ENCODE measurements around the gene PLEKHA1. TPM values are rescaled to one million over a fixed set of nuclear protein-coding genes. Genes with fewer than 3 reads are reported as not detected.
A peak's percentile ranks its signal among the peaks of the same experiment; 100 is the strongest.

The PLEKHA1 gene
- total and polyA plus RNA-seq, 2 of the 13 experiments (the other 11 are each of a cell fraction or from before 2014, with no cell fraction given) = 32.2 to 53.3 TPM

- TF ChIP-seq NFAT5 (CRISPR knock-in tag; IDR thresholded peaks at IDR 0.05) (no peak), CSRNP2 (CRISPR knock-in tag; conservative IDR thresholded peaks at IDR 0.05; ENCODE audit: low read depth) (no peak), ZSCAN25 (CRISPR knock-in tag; IDR thresholded peaks at IDR 0.05) (no peak), BRCA1 (CRISPR knock-in tag; IDR thresholded peaks at IDR 0.05) (no peak), ZSCAN12 (CRISPR knock-in tag; IDR thresholded peaks at IDR 0.05) (no peak), KAT7 (CRISPR knock-in tag; IDR thresholded peaks at IDR 0.05; ENCODE audit: borderline replicate concordance) (peak; percentile 59; the same call in 1 of the 2 replicates), ZNF713 (CRISPR knock-in tag; IDR thresholded peaks at IDR 0.05) (no peak), KDM5A (IDR thresholded peaks at IDR 0.05; ENCODE audit: borderline replicate concordance, low read length) (no peak), ZNF674 (CRISPR knock-in tag; IDR thresholded peaks at IDR 0.05; ENCODE audit: low read depth) (no peak), ZNF609 (CRISPR knock-in tag; IDR thresholded peaks at IDR 0.05; ENCODE audit: borderline replicate concordance) (no peak), ELF4 (CRISPR knock-in tag; IDR thresholded peaks at IDR 0.05; ENCODE audit: borderline replicate concordance) (no peak), HIC2 (CRISPR knock-in tag; IDR thresholded peaks at IDR 0.05; ENCODE audit: low read depth) (no peak), MTA3 (CRISPR knock-in tag; IDR thresholded peaks at IDR 0.05) (no peak), MEIS2 (CRISPR knock-in tag; IDR thresholded peaks at IDR 0.05) (peak; percentile 67; the same call in 1 of the 2 replicates), ZNF724P (CRISPR knock-in tag; IDR thresholded peaks at IDR 0.05; ENCODE audit: borderline replicate concordance) (no peak; the same call in 1 of the 2 replicates), NFYB (CRISPR knock-in tag; IDR thresholded peaks at IDR 0.05) (no peak), ETV6 (CRISPR knock-in tag; conservative IDR thresholded peaks at IDR 0.05) (no peak)
Observed at GRCh38 chr10:122344741-122345258, 29.7 kb upstream of the PLEKHA1 start (continued).
